ENCODE results near the gene UBXN4.

UBXN4 gene

DNA sequence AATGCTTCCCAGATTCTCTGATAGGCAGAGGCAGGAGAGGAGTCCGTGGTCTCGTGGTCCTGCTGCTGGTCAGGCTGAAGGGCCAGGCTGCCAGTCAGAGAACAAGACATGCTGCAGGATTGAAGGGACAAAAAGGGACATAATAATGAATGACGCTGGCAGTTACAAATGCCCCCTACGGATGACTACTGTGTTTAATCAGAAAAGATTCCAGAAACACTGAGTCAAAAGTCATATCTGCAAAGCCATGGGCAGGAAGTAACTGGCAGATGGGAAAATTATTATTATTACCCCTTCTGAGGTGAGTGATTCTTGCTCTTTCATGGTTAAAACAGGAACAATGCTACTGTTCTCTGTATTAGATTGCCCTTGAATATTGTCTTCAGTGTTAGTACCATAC is 76.3 kb downstream of the UBXN4 start:
- TF ChIP-seq, protein P1, sequence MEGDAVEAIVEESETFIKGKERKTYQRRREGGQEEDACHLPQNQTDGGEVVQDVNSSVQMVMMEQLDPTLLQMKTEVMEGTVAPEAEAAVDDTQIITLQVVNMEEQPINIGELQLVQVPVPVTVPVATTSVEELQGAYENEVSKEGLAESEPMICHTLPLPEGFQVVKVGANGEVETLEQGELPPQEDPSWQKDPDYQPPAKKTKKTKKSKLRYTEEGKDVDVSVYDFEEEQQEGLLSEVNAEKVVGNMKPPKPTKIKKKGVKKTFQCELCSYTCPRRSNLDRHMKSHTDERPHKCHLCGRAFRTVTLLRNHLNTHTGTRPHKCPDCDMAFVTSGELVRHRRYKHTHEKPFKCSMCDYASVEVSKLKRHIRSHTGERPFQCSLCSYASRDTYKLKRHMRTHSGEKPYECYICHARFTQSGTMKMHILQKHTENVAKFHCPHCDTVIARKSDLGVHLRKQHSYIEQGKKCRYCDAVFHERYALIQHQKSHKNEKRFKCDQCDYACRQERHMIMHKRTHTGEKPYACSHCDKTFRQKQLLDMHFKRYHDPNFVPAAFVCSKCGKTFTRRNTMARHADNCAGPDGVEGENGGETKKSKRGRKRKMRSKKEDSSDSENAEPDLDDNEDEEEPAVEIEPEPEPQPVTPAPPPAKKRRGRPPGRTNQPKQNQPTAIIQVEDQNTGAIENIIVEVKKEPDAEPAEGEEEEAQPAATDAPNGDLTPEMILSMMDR (conservative IDR thresholded peaks at IDR 0.05; ENCODE audit: low read depth, low read length) = no peak

DNA sequence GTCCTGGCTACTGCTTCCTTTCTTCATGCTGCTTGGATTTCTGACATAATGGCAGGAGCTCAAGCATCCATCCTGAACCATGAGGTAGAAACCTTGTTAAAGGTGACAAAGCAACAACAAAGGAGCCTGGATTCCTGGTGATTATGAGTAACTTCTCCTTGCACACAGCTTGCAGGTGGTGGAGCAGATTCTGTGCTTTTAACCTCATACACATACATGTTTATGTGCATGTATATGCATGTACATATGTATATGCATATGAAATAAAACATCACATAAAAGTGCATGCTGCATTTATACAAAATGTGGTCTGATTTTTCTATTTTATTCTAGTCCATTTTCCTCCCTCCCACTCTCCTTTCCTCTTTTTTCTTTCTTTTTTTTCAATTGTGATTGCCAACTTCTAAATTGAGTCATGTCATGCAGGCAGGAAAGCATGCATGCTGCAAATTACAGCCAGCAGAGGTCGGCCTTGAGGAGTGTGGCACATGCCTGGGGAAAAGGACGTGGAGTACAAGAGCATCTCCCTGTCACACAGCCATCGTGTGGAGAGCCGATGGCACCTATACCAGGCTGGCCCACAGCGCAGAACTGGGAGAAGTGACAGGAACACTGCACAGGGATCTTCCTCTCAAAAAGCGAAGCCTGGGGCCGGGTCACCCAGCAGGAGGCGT is 77.4 kb downstream of the UBXN4 start:
- TF ChIP-seq, protein P1 (conservative IDR thresholded peaks at IDR 0.05; ENCODE audit: low read depth, low read length) = peak; percentile 72
- no peak overlapping the region for H3K4me3 ChIP-seq (ENCODE audit: low read depth, low read length)
- DNase-seq (ENCODE audit: low read depth) = peak; percentile 64

More for the DNA sequence above, 76.3 kb downstream of the UBXN4 start:
- no peak for DNase-seq (ENCODE audit: low read depth)
- H3K4me3 ChIP-seq (ENCODE audit: low read depth, low read length) = no peak overlapping the region

DNA sequence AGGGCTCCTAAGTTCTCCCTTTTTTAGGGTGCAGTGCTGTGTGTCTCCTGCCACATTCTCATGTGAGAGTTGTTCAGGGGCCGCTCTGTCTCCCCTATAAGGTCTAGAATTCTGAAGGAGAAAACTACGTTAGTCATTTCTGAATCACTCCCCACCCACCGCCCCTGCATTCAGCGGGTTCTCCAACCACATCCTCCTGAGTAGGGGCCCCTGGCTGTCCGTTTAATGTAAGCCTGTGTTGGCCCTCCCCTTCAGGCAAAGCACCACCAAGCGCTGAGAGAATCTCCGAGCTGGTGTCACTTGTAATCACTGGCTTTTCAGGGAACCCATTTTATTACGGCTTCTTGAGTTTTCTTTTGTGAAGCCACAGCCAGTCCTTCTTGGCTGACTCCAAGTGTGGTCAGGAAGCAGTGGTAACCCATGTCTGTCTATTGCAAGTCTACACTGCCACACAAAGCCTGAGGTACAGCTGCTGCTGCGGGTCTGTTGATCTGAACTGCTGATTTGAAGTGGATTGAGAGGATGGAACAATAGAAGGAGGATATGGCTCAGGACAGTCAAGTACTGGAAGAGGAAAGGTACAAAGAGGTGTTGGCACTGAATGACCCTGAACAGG is 78.5 kb downstream of the UBXN4 start:
- TF ChIP-seq, protein P1 (conservative IDR thresholded peaks at IDR 0.05; ENCODE audit: low read depth, low read length) = no peak
- peak; percentile 51 for DNase-seq (ENCODE audit: low read depth)
- H3K4me3 ChIP-seq (ENCODE audit: low read depth, low read length) = no peak overlapping the region

DNA sequence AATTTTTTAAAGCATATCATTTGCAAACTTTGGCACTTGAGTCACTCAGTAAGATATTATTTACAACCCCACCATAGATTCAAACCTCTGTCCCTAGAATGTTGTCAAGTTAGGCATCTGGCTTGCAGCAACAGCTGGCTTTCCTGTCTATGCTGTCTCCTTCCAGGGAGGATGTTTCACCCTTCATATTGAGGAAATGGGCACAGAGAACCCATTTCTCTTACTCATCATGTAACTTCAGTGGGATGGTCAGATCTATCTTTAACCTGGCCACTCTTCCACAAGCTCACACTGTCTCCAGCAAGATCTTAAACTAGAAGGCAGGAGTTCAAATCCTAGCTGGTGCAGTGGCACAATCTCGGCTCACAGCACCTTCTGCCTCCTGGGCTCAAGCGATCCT is 79.5 kb downstream of the UBXN4 start:
- TF ChIP-seq, protein P1 (conservative IDR thresholded peaks at IDR 0.05; ENCODE audit: low read depth, low read length) = no peak
- DNase-seq (ENCODE audit: low read depth) = no peak
- no peak overlapping the region for H3K4me3 ChIP-seq (ENCODE audit: low read depth, low read length)

DNA sequence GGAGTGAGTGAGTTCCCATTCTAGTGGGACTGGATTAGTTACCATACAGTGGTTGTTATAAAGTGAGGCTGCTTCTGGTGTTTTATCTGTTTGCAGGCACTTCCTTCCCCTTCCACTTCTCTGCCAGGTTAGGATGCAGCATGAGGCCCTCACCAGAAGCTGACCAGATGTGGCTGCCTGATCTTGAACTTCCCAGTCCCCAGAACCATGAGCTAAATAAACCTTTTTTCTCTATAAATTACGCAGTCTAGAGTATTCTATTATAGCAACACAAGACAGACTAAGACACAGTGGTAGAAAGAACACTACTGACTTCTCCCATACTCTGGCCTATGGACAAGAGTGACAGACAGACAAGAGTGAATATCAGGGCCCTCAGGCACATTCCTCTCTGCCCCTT is 81.2 kb downstream of the UBXN4 start:
- TF ChIP-seq, protein P1 (conservative IDR thresholded peaks at IDR 0.05; ENCODE audit: low read depth, low read length) = no peak
- H3K4me3 ChIP-seq (ENCODE audit: low read depth, low read length) = no peak overlapping the region

DNA sequence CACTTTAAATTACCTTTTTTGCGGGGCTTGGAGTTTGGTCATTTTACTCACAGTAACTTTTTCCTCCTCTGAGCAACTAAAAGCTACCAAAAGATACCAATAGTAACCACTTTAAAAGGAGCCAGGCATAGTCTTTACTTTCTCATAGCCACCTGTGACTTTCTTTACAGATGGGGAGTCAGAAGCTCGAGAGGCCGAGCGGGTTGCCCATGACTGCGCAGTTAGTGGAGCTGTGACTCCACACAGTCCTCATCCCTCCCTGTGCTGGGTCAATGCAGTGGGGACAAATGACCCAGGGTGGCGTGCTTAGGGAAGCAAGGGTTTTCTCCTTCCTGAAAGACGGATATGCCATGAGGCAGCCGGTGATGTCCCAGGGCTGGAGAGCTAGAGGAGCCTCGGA is 83.5 kb downstream of the UBXN4 start:
- no peak overlapping the region for H3K4me3 ChIP-seq (ENCODE audit: low read depth, low read length)
- TF ChIP-seq, protein P1 (conservative IDR thresholded peaks at IDR 0.05; ENCODE audit: low read depth, low read length) = no peak
- no peak for DNase-seq (ENCODE audit: low read depth)

More for the DNA sequence above, 81.2 kb downstream of the UBXN4 start:
- no peak for DNase-seq (ENCODE audit: low read depth)
